Measurements from ENCODE around the gene STXBP5L. TPM values are rescaled to one million over a fixed set of nuclear protein-coding genes. Genes with fewer than 3 reads are reported as not detected.

Gene STXBP5L
- polyA plus RNA-seq, 3 donors, result not detected

- Histone ChIP-seq H3K4me1 (ENCODE audit: control insufficient read depth in 1 of 2, insufficient read depth in 2 of 2, low read length in 2 of 2) (no peaks in the 10 kb centered on the region), H3K9me3 (replicated peaks in 1 of 2; ENCODE audit: control insufficient read depth in 1 of 2, insufficient read depth in 1 of 2, low read length in 2 of 2) (no peaks in the 10 kb centered on the region), H3K9ac (ENCODE audit: insufficient read depth, low read length, poor library complexity, severe bottlenecking) (no peak overlapping the region), H3K36me3 (replicated peaks in 1 of 2; ENCODE audit: control insufficient read depth in 1 of 2, insufficient read depth in 2 of 2, low read length in 2 of 2) (no peaks in the 10 kb centered on the region), H2AFZ (ENCODE audit: insufficient read depth, low read depth, low read length, poor library complexity, severe bottlenecking) (no peak overlapping the region), H3K4me2 (replicated peaks; ENCODE audit: extremely low read depth, low read length, poor library complexity, severe bottlenecking) (no peak overlapping the region), H4K20me1 (ENCODE audit: insufficient read depth, low read length) (no peaks in the 10 kb centered on the region), H3K27ac (ENCODE audit: low read depth in 1 of 2, low read length in 2 of 2) (no peak overlapping the region), H3K79me2 (ENCODE audit: insufficient read depth, low read length) (no peaks in the 10 kb centered on the region), H3K4me3 (replicated peaks in 1 of 3; ENCODE audit: low read depth in 2 of 3, low read length in 3 of 3) (no peak overlapping the region), H3K27me3 (ENCODE audit: control insufficient read depth in 2 of 2, insufficient read depth in 2 of 2, low read length in 2 of 2) (no peaks in the 10 kb centered on the region)
- no peaks in the 10 kb centered on the region for H3K4me1 Mint-ChIP-seq
- no peak for DNase-seq
- H3K27ac Mint-ChIP-seq, result no peak overlapping the region
- TF ChIP-seq CTCF (IDR thresholded peaks at IDR 0.05), result no peak
- H3K36me3 Mint-ChIP-seq, result no peaks in the 10 kb centered on the region
- peaks cover 0 to 13% (median 0%) of the 10 kb centered on the region in 7 donors for H3K9me3 Mint-ChIP-seq
- intact Hi-C loops (cut with micrococcal nuclease), result no loop called here
- peaks cover 0 to 2% (median 1%) of the 10 kb centered on the region in 3 donors for H3K27me3 Mint-ChIP-seq (ENCODE audit: low read depth in 3 of 3)
- no peak overlapping the region for H3K4me3 Mint-ChIP-seq
These were observed 491.8 kb downstream of the STXBP5L start for GRCh38 chr3:121399820-121400219.

GRCh38 chr3:121405631-121406030 lies 497.6 kb downstream of the STXBP5L start:
- H2AFZ ChIP-seq (ENCODE audit: insufficient read depth, low read depth, low read length, poor library complexity, severe bottlenecking), result no peak overlapping the region
- WGBS (ENCODE audit: insufficient coverage), result no CpG with 5 or more reads among the region's 1 CpG

More at GRCh38 chr3:121405631-121406030, 497.6 kb downstream of the STXBP5L start:
- Mint-ChIP-seq H3K27me3 (ENCODE audit: low read depth in 3 of 3) (peaks cover 0 to 5% (median 0%) of the 10 kb centered on the region in 3 donors), H3K9me3 (peaks cover 0 to 4% (median 0%) of the 10 kb centered on the region in 7 donors), H3K27ac (no peak overlapping the region), H3K4me1 (no peaks in the 10 kb centered on the region), H3K4me3 (no peak overlapping the region), H3K36me3 (no peaks in the 10 kb centered on the region)
- Histone ChIP-seq H3K9me3 (replicated peaks in 1 of 2; ENCODE audit: control insufficient read depth in 1 of 2, insufficient read depth in 1 of 2, low read length in 2 of 2) (no peaks in the 10 kb centered on the region), H3K27me3 (ENCODE audit: control insufficient read depth in 2 of 2, insufficient read depth in 2 of 2, low read length in 2 of 2) (peaks cover 0 to 2% of the 10 kb centered on the region in 2 donors), H3K4me3 (replicated peaks in 1 of 3; ENCODE audit: low read depth in 2 of 3, low read length in 3 of 3) (no peak overlapping the region), H3K4me1 (ENCODE audit: control insufficient read depth in 1 of 2, insufficient read depth in 2 of 2, low read length in 2 of 2) (no peaks in the 10 kb centered on the region), H3K27ac (ENCODE audit: low read depth in 1 of 2, low read length in 2 of 2) (no peak overlapping the region), H3K36me3 (replicated peaks in 1 of 2; ENCODE audit: control insufficient read depth in 1 of 2, insufficient read depth in 2 of 2, low read length in 2 of 2) (no peaks in the 10 kb centered on the region), H3K79me2 (ENCODE audit: insufficient read depth, low read length) (no peaks in the 10 kb centered on the region), H3K4me2 (replicated peaks; ENCODE audit: extremely low read depth, low read length, poor library complexity, severe bottlenecking) (no peak overlapping the region), H4K20me1 (ENCODE audit: insufficient read depth, low read length) (no peaks in the 10 kb centered on the region), H3K9ac (ENCODE audit: insufficient read depth, low read length, poor library complexity, severe bottlenecking) (no peak overlapping the region)
- no peak for TF ChIP-seq CTCF (IDR thresholded peaks at IDR 0.05)
- DNase-seq, result no peak
- intact Hi-C loops (cut with micrococcal nuclease), result no loop called here

All from CD14-positive monocyte (primary cell).